K562 (cell line): ENCODE measurements around the gene SLCO3A1. TPM values are rescaled to one million over a fixed set of nuclear protein-coding genes. Genes with fewer than 3 reads are reported as not detected.
A peak's percentile ranks its signal among the peaks of the same experiment; 100 is the strongest.

ENCODE experiments used
- DNMT1 ChIP-seq: fragments of 450-650 bp; IDR thresholded peaks from 2 replicates; pipeline ENCODE4 v1.6.1; 2016; ENCODE audit warnings: antibody characterized with exemption, mild to moderate bottlenecking
- ETV1 ChIP-seq: fragments of 450-650 bp; conservative IDR thresholded peaks from 2 replicates; pipeline ENCODE4 v1.6.1; 2016; ENCODE audit warnings: missing genetic modification characterization, control low read depth, low read depth, missing compliant biosample characterization
- FOS ChIP-seq: IDR thresholded peaks from 3 replicates; pipeline ENCODE4 v1.6.1; 2011; ENCODE audit not compliant: insufficient read length; ENCODE audit errors: extremely low read depth
- MXI1 ChIP-seq: IDR thresholded peaks from 2 replicates; pipeline ENCODE4 v1.6.1; 2011; ENCODE audit warnings: low read depth, mild to moderate bottlenecking, improper control_type of control experiment, low read length
- NKRF ChIP-seq: fragments of 450-650 bp; IDR thresholded peaks from 2 replicates; pipeline ENCODE4 v1.6.1; 2016; ENCODE audit warnings: borderline replicate concordance
- POLR2B ChIP-seq: fragments of 450-650 bp; IDR thresholded peaks from 2 replicates; pipeline ENCODE4 v1.6.1; 2018; ENCODE audit warnings: low read depth; ENCODE audit not compliant: partially characterized antibody
- SMAD3 ChIP-seq: fragments of 450-650 bp; formaldehyde crosslinking; conservative IDR thresholded peaks from 2 replicates; pipeline ENCODE4 v1.4.0; 2020; ENCODE audit warnings: mild to moderate bottlenecking
- SMARCA5 ChIP-seq: fragments of 450-650 bp; IDR thresholded peaks from 2 replicates; pipeline ENCODE4 v1.6.1; 2016
- SNIP1 ChIP-seq: fragments of 450-650 bp; IDR thresholded peaks from 2 replicates; pipeline ENCODE4 v1.7.1; 2017; ENCODE audit warnings: low read depth, mild to moderate bottlenecking
- SRF ChIP-seq, 2 experiments: fragments of 250-450, 450-650 bp in 1 of 2; sonication (Bioruptor Pico) in 1 of 2; sonication (generic) in 1 of 2; formaldehyde crosslinking; IDR thresholded peaks; 2 replicates each; pipeline versions ENCODE4 v1.5.0 to v1.5.1; 2020 to 2022; ENCODE audit warnings: mild to moderate bottlenecking in 1 of 2, missing genetic modification reagents in 1 of 2
- STAT5A ChIP-seq: IDR thresholded peaks from 2 replicates; pipeline ENCODE4 v1.6.1; 2012; ENCODE audit warnings: low read length, inconsistent platforms, borderline replicate concordance
- ZBTB26 ChIP-seq: fragments of 450-650 bp; formaldehyde crosslinking; IDR thresholded peaks from 2 replicates; pipeline ENCODE4 v1.4.0; 2022; ENCODE audit warnings: missing genetic modification characterization
- ZKSCAN3 ChIP-seq: fragments of 250-450 bp; sonication (Bioruptor Pico); IDR thresholded peaks from 2 replicates; pipeline ENCODE4 v1.4.0; 2020
- ZNF134 ChIP-seq: fragments of 250-450 bp; sonication (Bioruptor Pico); conservative IDR thresholded peaks from 2 replicates; pipeline ENCODE4 v1.4.0; 2020
- ZNF280B ChIP-seq: fragments of 250-450 bp; sonication (Bioruptor Pico); IDR thresholded peaks from 2 replicates; pipeline ENCODE4 v1.5.1; 2021; ENCODE audit warnings: mild to moderate bottlenecking
- polyA plus RNA-seq, 8 experiments: library from polyadenylated mRNA; depleted of rRNA in 4 of 8; stranded (reverse) in 5 of 8; unstranded in 3 of 8; fragments of >200 nt; fragmentation: Nextera tagmentation in 2 of 8; fragmentation: Illumina TruSeq in 1 of 8; extraction: Ambion mirVana in 2 of 8; extraction: Trizol in 1 of 8; gene quantifications; 2 replicates each; pipeline versions ENCODE4 v1.2.1 to v1.2.3, GENCODE V29; 2011 to 2014; ENCODE audit warnings: inconsistent platforms in 1 of 8, missing spikeins in 1 of 8
- total RNA-seq, 7 experiments: library from RNA; depleted of rRNA in 6 of 7; stranded (reverse); fragments of >200 nt in 6 of 7; fragmentation: Illumina TruSeq in 2 of 7; extraction: Trizol in 2 of 7; gene quantifications; 2 replicates each; pipeline versions ENCODE4 v1.2.1 to v1.2.3, GENCODE V29; 2011 to 2021; ENCODE audit warnings: low replicate concordance in 1 of 7
- TF ChIP-seq, protein P1 (sequence below): fragments of 450-650 bp; IDR thresholded peaks from 2 replicates; pipeline ENCODE4 v1.6.1; 2016; ENCODE audit warnings: antibody characterized with exemption
- TF ChIP-seq, protein P2 (sequence below): sonication (generic); formaldehyde crosslinking; IDR thresholded peaks from 2 replicates; pipeline ENCODE4 v1.8.1; 2023; ENCODE audit warnings: mild to moderate bottlenecking, missing genetic modification reagents

SLCO3A1 gene
- total and polyA plus RNA-seq, 9 of the 15 experiments (the other 6 are each of a cell fraction or from before 2014, with no cell fraction given): 0.01 to 0.84 (median 0.06) TPM; not detected in 3

GRCh38 chr15:92077353-92078085 lies 224.0 kb downstream of the SLCO3A1 start (continued):
- TF ChIP-seq NKRF (no peak), MXI1 (no peak), ETV1 (tag) (peak; percentile 27; the same call in 1 of the 2 replicates), ZNF134 (no peak), STAT5A (no peak), ZBTB26 (CRISPR knock-in tag) (no peak), SNIP1 (no peak), ZKSCAN3 (CRISPR knock-in tag) (no peak), ZNF280B (CRISPR knock-in tag) (no peak), POLR2B (no peak), SRF (CRISPR knock-in tag; IDR thresholded peaks at IDR 0.05) (no peak), SMAD3 (CRISPR knock-in tag) (no peak), SMARCA5 (no peak), FOS (no peak), DNMT1 (no peak)
- TF ChIP-seq, protein P1, sequence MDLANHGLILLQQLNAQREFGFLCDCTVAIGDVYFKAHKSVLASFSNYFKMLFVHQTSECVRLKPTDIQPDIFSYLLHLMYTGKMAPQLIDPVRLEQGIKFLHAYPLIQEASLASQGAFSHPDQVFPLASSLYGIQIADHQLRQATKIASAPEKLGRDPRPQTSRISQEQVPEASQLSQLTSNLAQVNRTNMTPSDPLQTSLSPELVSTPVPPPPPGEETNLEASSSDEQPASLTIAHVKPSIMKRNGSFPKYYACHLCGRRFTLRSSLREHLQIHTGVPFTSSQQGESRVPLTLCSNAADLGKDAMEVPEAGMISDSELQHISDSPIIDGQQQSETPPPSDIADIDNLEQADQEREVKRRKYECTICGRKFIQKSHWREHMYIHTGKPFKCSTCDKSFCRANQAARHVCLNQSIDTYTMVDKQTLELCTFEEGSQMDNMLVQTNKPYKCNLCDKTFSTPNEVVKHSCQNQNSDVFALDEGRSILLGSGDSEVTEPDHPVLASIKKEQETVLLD: no peak
- TF ChIP-seq, protein P2, sequence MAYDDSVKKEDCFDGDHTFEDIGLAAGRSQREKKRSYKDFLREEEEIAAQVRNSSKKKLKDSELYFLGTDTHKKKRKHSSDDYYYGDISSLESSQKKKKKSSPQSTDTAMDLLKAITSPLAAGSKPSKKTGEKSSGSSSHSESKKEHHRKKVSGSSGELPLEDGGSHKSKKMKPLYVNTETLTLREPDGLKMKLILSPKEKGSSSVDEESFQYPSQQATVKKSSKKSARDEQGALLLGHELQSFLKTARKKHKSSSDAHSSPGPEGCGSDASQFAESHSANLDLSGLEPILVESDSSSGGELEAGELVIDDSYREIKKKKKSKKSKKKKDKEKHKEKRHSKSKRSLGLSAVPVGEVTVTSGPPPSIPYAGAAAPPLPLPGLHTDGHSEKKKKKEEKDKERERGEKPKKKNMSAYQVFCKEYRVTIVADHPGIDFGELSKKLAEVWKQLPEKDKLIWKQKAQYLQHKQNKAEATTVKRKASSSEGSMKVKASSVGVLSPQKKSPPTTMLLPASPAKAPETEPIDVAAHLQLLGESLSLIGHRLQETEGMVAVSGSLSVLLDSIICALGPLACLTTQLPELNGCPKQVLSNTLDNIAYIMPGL: no peak
